GM21381 (cell line): Measurements from ENCODE around the gene NHEJ1.

Experiments
- ATAC-seq: cut with Tn5 transposase; IDR thresholded peaks from one replicate; pipeline ENCODE4 v1.9.1; 2021; ENCODE audit warnings: mild to moderate bottlenecking, moderate library complexity; ENCODE audit not compliant: unreplicated experiment

Gene NHEJ1

GRCh38 chr2:219090436-219091299 lies 69.9 kb downstream of the NHEJ1 start:
- ATAC-seq: no peak

- ATAC-seq: no peak
These were observed 71.3 kb downstream of the NHEJ1 start for GRCh38 chr2:219089330-219089729.

GRCh38 chr2:219087848-219088247 lies 72.8 kb downstream of the NHEJ1 start:
- no peak for ATAC-seq

- no peak for ATAC-seq
These were observed 73.3 kb downstream of the NHEJ1 start for GRCh38 chr2:219087361-219087760.

- no peak for ATAC-seq
These were observed 74.4 kb downstream of the NHEJ1 start for GRCh38 chr2:219086196-219086595.

GRCh38 chr2:219084791-219085190 lies 75.8 kb downstream of the NHEJ1 start:
- no peak for ATAC-seq

GRCh38 chr2:219082332-219082958 lies 78.2 kb downstream of the NHEJ1 start:
- ATAC-seq: no peak

GRCh38 chr2:219081701-219082331 lies 78.8 kb downstream of the NHEJ1 start:
- no peak for ATAC-seq

GRCh38 chr2:219081096-219081495 lies 79.5 kb downstream of the NHEJ1 start:
- no peak for ATAC-seq

- no peak for ATAC-seq
These were observed 81.2 kb downstream of the NHEJ1 start for GRCh38 chr2:219079417-219079816.

- no peak for ATAC-seq
These were observed 81.7 kb downstream of the NHEJ1 start for GRCh38 chr2:219078951-219079350.

GRCh38 chr2:219078126-219078525 lies 82.5 kb downstream of the NHEJ1 start:
- ATAC-seq: no peak

- ATAC-seq: no peak
These were observed 84.4 kb downstream of the NHEJ1 start for GRCh38 chr2:219076253-219076652.

- ATAC-seq: no peak
These were observed 87.0 kb downstream of the NHEJ1 start for GRCh38 chr2:219073413-219074129.

GRCh38 chr2:219072741-219073250 lies 87.8 kb downstream of the NHEJ1 start:
- no peak for ATAC-seq

GRCh38 chr2:219071131-219071816 lies 89.3 kb downstream of the NHEJ1 start:
- no peak for ATAC-seq

GRCh38 chr2:219065484-219065883 lies 95.1 kb downstream of the NHEJ1 start:
- ATAC-seq: no peak

- no peak for ATAC-seq
These were observed 98.5 kb downstream of the NHEJ1 start for GRCh38 chr2:219062081-219062480.

- no peak for ATAC-seq
These were observed 99.5 kb downstream of the NHEJ1 start, which contains the start of gene IHH for GRCh38 chr2:219060821-219061791. TSS of gene IHH (minus strand) at chr2:219060921. CDS start at chr2:219060467, 454 bp downstream.
